Central memory CD4-positive, alpha-beta T cell (primary cell): ENCODE data around the gene MYOZ3.

Source experiments
- DNase-seq: peaks from one replicate; pipeline ENCODE4 v3.0.0; 2022

MYOZ3 gene

GRCh38 chr5:150627731-150628545 lies 33.1 kb upstream of the MYOZ3 start:
- DNase-seq, result no peak

- DNase-seq, result no peak
These were observed 32.0 kb upstream of the MYOZ3 start for GRCh38 chr5:150628936-150629485.

GRCh38 chr5:150630016-150630415 lies 31.0 kb upstream of the MYOZ3 start:
- no peak for DNase-seq

- DNase-seq, result no peak
These were observed 30.4 kb upstream of the MYOZ3 start for GRCh38 chr5:150630461-150631325.

GRCh38 chr5:150631326-150631701 lies 29.7 kb upstream of the MYOZ3 start:
- no peak for DNase-seq

- DNase-seq, result no peak
These were observed 28.5 kb upstream of the MYOZ3 start for GRCh38 chr5:150632305-150633160.

GRCh38 chr5:150633429-150633828 lies 27.6 kb upstream of the MYOZ3 start:
- no peak for DNase-seq

- no peak for DNase-seq
These were observed 24.4 kb upstream of the MYOZ3 start for GRCh38 chr5:150636391-150637244.

- DNase-seq, result no peak
These were observed 23.6 kb upstream of the MYOZ3 start for GRCh38 chr5:150637245-150638052.

GRCh38 chr5:150638053-150638444 lies 23.0 kb upstream of the MYOZ3 start:
- no peak for DNase-seq

- no peak for DNase-seq
These were observed 22.3 kb upstream of the MYOZ3 start for GRCh38 chr5:150638488-150639376.

GRCh38 chr5:150639377-150639692 lies 21.7 kb upstream of the MYOZ3 start:
- DNase-seq, result no peak

GRCh38 chr5:150639751-150640150 lies 21.3 kb upstream of the MYOZ3 start:
- no peak for DNase-seq

- DNase-seq, result no peak
These were observed 20.6 kb upstream of the MYOZ3 start, which contains the start of gene SYNPO for GRCh38 chr5:150640311-150641005. Gene SYNPO (plus strand): TSS chr5:150640660. CDS start chr5:150648276, 7,616 bp downstream.

- no peak for DNase-seq
These were observed 20.0 kb upstream of the MYOZ3 start for GRCh38 chr5:150641006-150641570.

GRCh38 chr5:150641824-150642566 lies 19.1 kb upstream of the MYOZ3 start:
- no peak for DNase-seq

- no peak for DNase-seq
These were observed 18.5 kb upstream of the MYOZ3 start for GRCh38 chr5:150642567-150642927.
